ENCODE measurements around the gene PAQR7.
A peak's percentile ranks its signal among the peaks of the same experiment; 100 is the strongest.

The PAQR7 gene

DNA sequence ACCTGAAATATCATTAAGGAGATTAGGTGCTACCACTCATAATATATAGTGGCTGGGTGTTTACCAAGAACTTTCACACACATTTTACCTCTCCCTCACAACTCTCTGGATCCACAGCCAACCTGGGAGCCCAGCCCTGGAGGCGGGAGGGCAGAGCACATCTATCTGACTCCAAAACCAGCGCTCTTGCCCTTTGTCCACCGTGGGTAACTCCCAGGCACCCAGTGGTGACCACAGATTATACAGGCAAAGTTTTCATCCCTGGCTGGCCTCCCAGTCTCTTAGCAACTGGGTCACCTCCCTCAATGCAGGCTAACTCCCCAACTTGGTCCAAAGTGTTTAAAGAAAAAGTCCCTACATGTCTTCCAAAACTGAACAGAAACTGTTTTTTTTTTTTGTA lies 2.4 kb downstream of the PAQR7 start:
- DNase-seq (ENCODE audit: low spot score) = peak; percentile 30

- DNase-seq (ENCODE audit: low spot score) = no peak
Measured at GRCh38 chr1:25872713-25873112, 2.8 kb downstream of the PAQR7 start.

- no peak for DNase-seq (ENCODE audit: low spot score)
Measured at GRCh38 chr1:25871704-25872494, 3.6 kb downstream of the PAQR7 start.

DNA sequence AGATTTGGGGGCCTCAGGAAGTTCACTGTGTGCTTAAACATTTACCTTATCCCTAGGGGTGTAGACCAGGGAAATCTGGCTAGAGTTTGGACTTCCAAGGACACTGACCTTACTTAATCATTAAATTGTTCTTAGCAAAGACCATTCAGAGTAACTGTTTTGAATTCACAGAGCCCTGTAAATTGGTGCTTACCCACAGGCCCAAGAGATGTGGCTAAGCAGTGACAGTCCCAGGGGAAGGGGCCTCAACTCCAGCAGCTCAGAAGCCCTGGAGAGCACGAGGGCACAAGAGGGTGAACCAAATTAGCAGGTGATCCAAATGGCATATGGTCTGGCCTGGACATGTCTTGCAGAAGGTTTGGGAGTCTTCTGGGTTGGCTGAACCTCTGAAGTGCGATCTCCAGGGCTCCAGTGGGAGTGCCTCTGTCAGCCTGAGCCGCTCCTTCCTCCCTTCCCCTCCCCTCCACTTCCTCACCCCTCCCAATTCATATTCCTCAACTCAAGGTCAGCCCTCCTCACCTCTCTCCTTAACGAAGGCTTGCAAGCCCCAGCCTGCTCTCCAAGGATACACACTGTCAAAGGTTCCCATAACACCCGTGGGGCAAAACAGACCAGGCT lies 4.3 kb downstream of the PAQR7 start:
- DNase-seq (ENCODE audit: low spot score) = no peak

- DNase-seq (ENCODE audit: low spot score) = no peak
Measured at GRCh38 chr1:25870614-25871013, 4.9 kb downstream of the PAQR7 start.

GRCh38 chr1:25869909-25870606 lies 5.5 kb downstream of the PAQR7 start:
- no peak for DNase-seq (ENCODE audit: low spot score)

DNA sequence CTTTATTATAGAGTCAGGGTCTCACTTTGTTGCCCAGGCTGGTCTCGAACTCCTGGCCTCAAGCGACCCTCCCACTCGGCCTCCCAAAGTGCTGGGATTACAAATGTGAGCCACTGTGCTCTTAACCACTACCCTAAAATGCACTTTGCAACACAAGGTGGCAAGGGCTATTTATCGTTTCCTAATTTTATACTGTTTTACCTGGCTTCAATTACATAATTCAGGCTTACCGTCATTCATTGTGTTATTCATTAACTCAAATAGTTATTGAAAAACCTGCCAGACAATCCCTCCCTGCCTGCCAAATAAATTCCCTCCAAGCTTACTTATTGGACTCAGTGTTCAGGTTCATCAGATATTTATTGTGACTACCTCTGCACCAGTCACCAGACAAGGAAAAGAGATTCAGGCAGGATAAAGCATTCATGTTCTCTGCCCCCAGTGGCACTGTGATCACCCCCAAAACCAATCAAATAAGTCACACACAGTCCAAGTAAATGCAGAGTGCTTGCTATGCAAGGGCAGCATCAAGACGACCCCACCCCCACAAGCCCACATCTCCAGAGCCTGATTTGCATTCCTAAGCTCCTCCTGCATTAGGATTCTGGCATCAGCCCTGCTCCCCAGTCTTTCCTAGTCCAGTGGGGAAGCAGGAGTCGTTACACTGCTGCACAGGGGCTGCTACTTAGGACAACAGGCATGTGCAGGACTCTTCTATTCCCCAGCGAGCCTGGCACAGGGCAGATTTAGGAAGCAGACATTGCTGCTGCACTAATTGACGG lies 8.1 kb downstream of the PAQR7 start:
- DNase-seq (ENCODE audit: low spot score) = no peak

GRCh38 chr1:25866288-25866687 lies 9.2 kb downstream of the PAQR7 start:
- no peak for DNase-seq (ENCODE audit: low spot score)

DNA sequence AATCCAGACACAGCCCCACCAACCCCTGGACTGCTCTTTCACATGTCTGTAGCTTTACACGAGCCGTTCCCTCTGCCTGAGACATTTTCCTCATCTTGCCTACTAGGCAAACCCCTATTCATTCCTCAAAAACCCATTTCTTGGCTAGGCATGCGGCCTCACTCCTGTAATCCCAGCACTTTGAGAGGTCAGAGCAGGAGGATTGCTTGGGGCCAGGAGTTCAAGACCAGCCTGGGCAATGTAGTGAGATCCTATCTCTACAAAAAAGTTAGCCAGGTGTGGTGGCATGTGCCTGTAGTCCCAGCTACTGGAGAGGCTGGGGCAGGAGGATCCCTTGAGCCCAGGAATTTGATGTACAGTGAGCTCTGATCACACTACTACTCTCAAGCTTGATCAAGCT lies 11.1 kb downstream of the PAQR7 start:
- no peak for DNase-seq (ENCODE audit: low spot score)

DNA sequence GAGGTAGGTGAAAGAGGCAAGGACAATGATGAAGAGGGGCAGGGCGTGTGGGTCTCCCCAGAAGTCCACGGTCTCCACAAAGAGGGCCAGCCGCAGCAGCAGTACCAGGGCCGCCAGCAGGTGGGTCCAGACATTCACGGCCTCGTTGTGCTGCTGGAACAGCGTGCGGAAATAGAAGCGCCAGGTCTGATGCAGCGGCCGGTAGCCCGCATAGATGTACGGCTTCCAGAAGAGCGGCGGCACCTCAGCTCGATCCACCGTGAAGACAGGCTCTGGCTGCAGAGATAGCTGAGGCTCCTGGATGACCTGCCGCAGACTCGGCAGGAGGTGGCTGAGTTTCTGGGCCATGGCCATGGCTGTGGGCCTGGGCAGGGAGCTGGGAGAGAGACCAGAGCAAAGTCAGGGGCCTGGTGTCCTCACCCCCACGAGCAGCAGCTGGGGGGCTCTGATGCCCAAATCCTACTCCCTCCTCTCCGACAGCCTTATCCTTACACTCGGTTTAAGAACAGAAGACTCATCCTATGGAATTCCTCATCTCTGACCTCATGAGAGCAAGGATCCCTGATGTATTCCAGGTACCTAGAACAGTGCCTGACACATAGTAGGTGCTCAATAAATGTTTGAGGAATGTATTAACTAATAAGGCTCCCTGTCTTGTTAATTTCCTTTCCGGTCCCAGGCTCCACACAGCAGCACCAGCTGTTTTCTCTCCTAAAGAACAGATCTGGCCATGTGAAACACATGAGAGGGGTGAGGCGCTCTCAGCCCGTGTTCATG lies 11.8 kb downstream of the PAQR7 start:
- no peak for DNase-seq (ENCODE audit: low spot score)

GRCh38 chr1:25862785-25863485 lies 12.6 kb downstream of the PAQR7 start:
- no peak for DNase-seq (ENCODE audit: low spot score)

DNA sequence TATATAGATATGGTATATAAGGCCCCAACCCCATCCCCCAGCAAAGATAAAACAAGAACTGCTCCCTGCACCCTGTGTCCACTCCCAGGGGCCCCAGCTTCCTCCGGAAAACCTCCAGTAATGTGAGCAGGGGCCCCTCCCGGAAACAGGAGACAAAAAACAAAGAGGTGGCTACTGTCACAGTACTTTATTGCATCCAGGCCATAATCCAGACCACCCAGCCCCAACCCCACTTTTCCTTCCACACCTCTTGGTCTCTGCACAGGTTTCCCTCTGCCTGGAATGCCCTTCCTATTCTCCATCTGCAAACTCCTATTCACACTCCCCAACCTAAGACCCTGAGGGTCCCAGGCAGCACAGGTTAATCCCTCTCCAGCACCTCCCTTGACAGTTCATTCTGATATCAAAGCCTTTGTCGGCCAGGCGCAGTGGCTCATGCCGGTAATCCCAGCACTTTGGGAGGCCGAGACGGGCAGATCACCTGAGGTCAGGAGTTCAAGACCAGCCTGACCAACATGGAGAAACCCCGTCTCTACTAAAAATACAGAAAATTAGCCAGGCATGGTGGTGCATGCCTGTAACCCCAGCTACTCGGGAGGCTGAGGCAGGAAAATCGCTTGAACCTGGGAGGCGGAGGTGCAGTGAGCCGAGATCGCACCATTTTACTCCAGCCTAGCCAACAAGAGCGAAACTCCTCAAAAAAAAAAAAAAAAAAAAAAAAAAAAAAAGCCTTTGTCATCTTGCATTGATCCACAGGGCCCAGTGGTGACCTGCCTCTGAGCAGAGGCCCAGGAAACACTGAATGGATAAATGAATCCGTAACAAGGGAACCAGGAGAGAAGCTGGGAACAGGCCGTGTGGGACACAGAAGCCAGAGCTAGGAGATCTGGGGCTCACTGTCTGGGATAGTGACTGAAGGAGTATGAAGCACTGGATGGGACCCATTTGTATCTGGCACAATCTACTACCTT lies 13.9 kb downstream of the PAQR7 start:
- DNase-seq (ENCODE audit: low spot score) = peak; percentile 37

GRCh38 chr1:25858906-25859789 lies 16.4 kb downstream of the PAQR7 start, which contains the start of gene AUNIP:
AUNIP (minus strand) TSS chr1:25859457; CDS start chr1:25859357, 100 bp downstream.
- DNase-seq (ENCODE audit: low spot score) = peak; percentile 63

GRCh38 chr1:25858494-25858893 lies 17.0 kb downstream of the PAQR7 start:
- DNase-seq (ENCODE audit: low spot score) = no peak

- DNase-seq (ENCODE audit: low spot score) = no peak
Measured at GRCh38 chr1:25856856-25857255, 18.7 kb downstream of the PAQR7 start.

- DNase-seq (ENCODE audit: low spot score) = no peak
Measured at GRCh38 chr1:25854554-25854953, 21.0 kb downstream of the PAQR7 start.

DNA sequence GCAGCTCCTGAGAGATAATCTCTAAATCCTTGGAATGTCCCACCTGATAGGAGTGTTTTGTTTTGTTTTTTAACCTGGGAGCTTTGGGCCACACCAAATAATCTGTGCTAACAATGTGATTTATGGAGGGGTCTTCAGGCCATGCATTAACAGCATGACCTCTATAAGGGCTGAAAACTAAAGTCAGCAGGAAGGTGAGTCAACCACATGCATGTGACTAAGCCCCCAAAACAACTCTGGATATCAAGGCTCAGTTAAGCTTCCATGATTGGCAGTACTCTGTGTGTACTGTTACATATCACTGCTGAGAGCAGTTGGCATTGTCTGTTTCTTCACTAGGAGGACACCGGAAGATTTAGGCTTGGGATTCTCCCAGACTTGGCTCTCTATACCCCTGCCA lies 27.0 kb downstream of the PAQR7 start:
- DNase-seq (ENCODE audit: low spot score) = no peak

- no peak for DNase-seq (ENCODE audit: low spot score)
Measured at GRCh38 chr1:25847929-25848328, 27.6 kb downstream of the PAQR7 start.

DNA sequence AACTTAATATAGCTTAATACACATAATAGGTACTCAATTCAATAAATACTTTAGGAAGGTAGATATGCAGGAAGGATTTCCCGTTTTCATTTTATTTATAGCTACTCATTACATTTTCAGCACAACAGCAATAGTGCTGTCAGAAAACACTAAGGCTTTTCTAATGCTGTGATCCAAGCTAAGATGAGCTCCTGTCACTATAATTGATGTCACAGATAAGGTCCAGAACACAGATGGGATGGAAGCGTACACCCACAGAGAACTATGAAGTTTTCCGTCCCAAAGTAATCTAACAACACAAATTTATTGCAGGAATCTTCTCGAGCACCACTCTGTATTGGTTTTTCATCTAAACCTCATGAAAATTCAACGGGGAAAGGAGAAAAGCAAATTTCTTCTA lies 29.8 kb downstream of the PAQR7 start:
- DNase-seq (ENCODE audit: low spot score) = no peak
